ENCODE results near the gene SNAP47. TPM values are rescaled to one million over a fixed set of nuclear protein-coding genes. Genes with fewer than 3 reads are reported as not detected.
A peak's percentile ranks its signal among the peaks of the same experiment; 100 is the strongest.

Gene SNAP47
- polyA plus RNA-seq = 19.3 to 30.4 TPM (median 24.8 TPM) in 3 replicates
- polyA plus RNA-seq (2011; ENCODE audit: low read depth) = 9.7 TPM
- polyA plus RNA-seq (2011; cell fraction: cytosol; rRNA removed) = 31.4 and 31.8 TPM in 2 replicates
- 21.6 and 23.4 TPM in 2 replicates for polyA plus RNA-seq (2011; cell fraction: nucleus; rRNA removed)
- polyA plus RNA-seq (2012; ENCODE audit: low replicate concordance) = 20.7 and 24.0 TPM in 2 replicates
- polyA minus RNA-seq = 16.5 to 28.5 TPM (median 21.7 TPM) in 3 replicates
- 18.0 TPM for polyA minus RNA-seq (2011; cell fraction: cytosol; rRNA and poly(A)+ RNA removed)
- polyA minus RNA-seq (2011; cell fraction: nucleus; rRNA and poly(A)+ RNA removed) = 9.7 and 15.4 TPM in 2 replicates

- H3K36me3 ChIP-seq (ENCODE audit: control insufficient read depth in 2 of 2, extremely low read depth in 1 of 2, insufficient read depth in 2 of 2, low read length in 2 of 2) = peaks cover 15 to 16% of the 10 kb centered on the region in 2 experiments
Measured at GRCh38 chr1:227734856-227735538, at the start of gene SNAP47, which contains the start of gene JMJD4. TSS of gene SNAP47 (plus strand) at chr1:227735435. CDS start at chr1:227747737, 12,302 bp downstream. TSS of gene JMJD4 (minus strand) at chr1:227735302. CDS start at chr1:227735273, 29 bp downstream.

GRCh38 chr1:227685807-227686206, 49.4 kb upstream of the SNAP47 start:
- TF ChIP-seq CTCF (optimal IDR thresholded peaks at IDR 0.05 in 1 of 3, IDR thresholded peaks at IDR 0.05 in 1 of 3, conservative IDR thresholded peaks at IDR 0.05 in 1 of 3; ENCODE audit: extremely low read depth in 1 of 3, insufficient read depth in 2 of 3, low read length in 3 of 3) (no peak), EZH2 (IDR thresholded peaks at IDR 0.05; ENCODE audit: low read length) (no peak)
- H3K4me2 ChIP-seq (ENCODE audit: control insufficient read depth, extremely low read depth, insufficient read depth, low read depth, low read length) = no peak overlapping the region
- no peak overlapping the region for H2AFZ ChIP-seq (ENCODE audit: control insufficient read depth, low read length)
- H3K27me3 ChIP-seq (ENCODE audit: control insufficient read depth, extremely low read depth, insufficient read depth, low read length) = no peaks in the 10 kb centered on the region
- no peaks in the 10 kb centered on the region for H4K20me1 ChIP-seq (ENCODE audit: control insufficient read depth, extremely low read depth, insufficient read depth, low read length)
- H3K27ac ChIP-seq (ENCODE audit: control insufficient read depth, insufficient read depth, low read length) = no peak overlapping the region
- H3K9me3 ChIP-seq (ENCODE audit: control insufficient read depth, low read depth, low read length) = no peaks in the 10 kb centered on the region
- no peaks in the 10 kb centered on the region for H3K4me1 ChIP-seq (ENCODE audit: control insufficient read depth, extremely low read depth, insufficient read depth, low read length)
- no peaks in the 10 kb centered on the region for H3K79me2 ChIP-seq (ENCODE audit: control insufficient read depth, insufficient read depth, low read length)
- no peaks in the 10 kb centered on the region for H3K9me1 ChIP-seq (ENCODE audit: control insufficient read depth, extremely low read depth, insufficient read depth, low read length)
- dilution Hi-C loops (cut with MboI; ENCODE audit: extremely low pct_ligation_motif_present, low sequenced_read_pairs) = no loop called here
- FAIRE-seq (no peak), DNase-seq (ENCODE audit: low read depth, low spot score) (no peak)
- no peaks in the 10 kb centered on the region for H3K36me3 ChIP-seq (ENCODE audit: control insufficient read depth in 2 of 2, extremely low read depth in 1 of 2, insufficient read depth in 2 of 2, low read length in 2 of 2)
- no peak overlapping the region for H3K9ac ChIP-seq (ENCODE audit: control insufficient read depth, extremely low read depth, insufficient read depth, low read length)
- no peak overlapping the region for H3K4me3 ChIP-seq (ENCODE audit: control insufficient read depth in 2 of 3, extremely low read depth in 1 of 3, insufficient read depth in 2 of 3, low read depth in 1 of 3, low read length in 3 of 3)

More at GRCh38 chr1:227734856-227735538, at the start of gene SNAP47, which contains the start of gene JMJD4:
- H3K4me3 ChIP-seq (ENCODE audit: control insufficient read depth in 2 of 3, extremely low read depth in 1 of 3, insufficient read depth in 2 of 3, low read depth in 1 of 3, low read length in 3 of 3) = peak within 1 kb of the TSS; percentile 69 to 94 (median 78)
- no peak for FAIRE-seq
- H3K9me1 ChIP-seq (ENCODE audit: control insufficient read depth, extremely low read depth, insufficient read depth, low read length) = peaks cover 3% of the 10 kb centered on the region
- dilution Hi-C loops (cut with MboI; ENCODE audit: extremely low pct_ligation_motif_present, low sequenced_read_pairs) = no loop called here
- peak; percentile 59 for DNase-seq (ENCODE audit: low read depth, low spot score)
- H4K20me1 ChIP-seq (ENCODE audit: control insufficient read depth, extremely low read depth, insufficient read depth, low read length) = peaks cover 5% of the 10 kb centered on the region
- H3K27ac ChIP-seq (ENCODE audit: control insufficient read depth, insufficient read depth, low read length) = peak within 1 kb of the TSS; percentile 81
- peak within 1 kb of the TSS; percentile 79 for H2AFZ ChIP-seq (ENCODE audit: control insufficient read depth, low read length)
- TF ChIP-seq CTCF (optimal IDR thresholded peaks at IDR 0.05 in 1 of 3, IDR thresholded peaks at IDR 0.05 in 1 of 3, conservative IDR thresholded peaks at IDR 0.05 in 1 of 3; ENCODE audit: extremely low read depth in 1 of 3, insufficient read depth in 2 of 3, low read length in 3 of 3) = no peak
- no peak for TF ChIP-seq EZH2 (IDR thresholded peaks at IDR 0.05; ENCODE audit: low read length)
- H3K9ac ChIP-seq (ENCODE audit: control insufficient read depth, extremely low read depth, insufficient read depth, low read length) = peak within 1 kb of the TSS; percentile 86
- H3K4me1 ChIP-seq (ENCODE audit: control insufficient read depth, extremely low read depth, insufficient read depth, low read length) = peaks cover 16% of the 10 kb centered on the region
- H3K9me3 ChIP-seq (ENCODE audit: control insufficient read depth, low read depth, low read length) = no peaks in the 10 kb centered on the region
- H3K4me2 ChIP-seq (ENCODE audit: control insufficient read depth, extremely low read depth, insufficient read depth, low read depth, low read length) = peak within 1 kb of the TSS; percentile 97
- H3K27me3 ChIP-seq (ENCODE audit: control insufficient read depth, extremely low read depth, insufficient read depth, low read length) = no peaks in the 10 kb centered on the region
- H3K79me2 ChIP-seq (ENCODE audit: control insufficient read depth, insufficient read depth, low read length) = peaks cover 69% of the 10 kb centered on the region
